A549 (cell line): ENCODE measurements around the gene CADM2. TPM values are rescaled to one million over a fixed set of nuclear protein-coding genes. Genes with fewer than 3 reads are reported as not detected.

Experiments used
- ATAC-seq, 2 experiments: fragments of 200-7000 bp in 1 of 2; fragments of >200 bp in 1 of 2; cut with Nextera tagmentation in 1 of 2; cut with Tn5 transposase in 1 of 2; 3 replicates each; pipeline versions ENCODE4 v1.8.0 to v1.9.1; 2018 to 2020; ENCODE audit warnings: mild to moderate bottlenecking in 1 of 2, moderate library complexity in 1 of 2
- CTCF ChIA-PET: fragments of 300-600 bp; sonication (Branson Sonifier 250); formaldehyde crosslinking; extraction: SDS; loops from one replicate; lab custom pipeline; 2021; ENCODE audit warnings: antibody characterized with exemption, inconsistent platforms; lab: Yijun Ruan, JAX
- POLR2A ChIA-PET: fragments of 350-600 bp; formaldehyde crosslinking; extraction: SDS; loops from one replicate; lab custom pipeline; 2021; ENCODE audit warnings: antibody characterized with exemption, inconsistent platforms; lab: Yijun Ruan, JAX
- DNase-seq, 2 experiments: peaks; one replicate each; pipeline versions ENCODE4 v3.0.0 to v3.0.0-alpha.2; 2011 to 2016; ENCODE audit warnings: low read depth in 1 of 2, low spot score in 1 of 2
- FAIRE-seq: peaks from 2 replicates; lab custom pipeline; 2011; peaks lifted over from hg19 to GRCh38; lab: Jason Lieb, UNC
- H3K27ac ChIP-seq, 2 experiments: fragments of >200 bp; sonication (Bioruptor Twin); formaldehyde crosslinking; 3 replicates each; pipeline ENCODE4 v1.5.1; 2016 to 2017
- H3K4me1 ChIP-seq: fragments of >200 bp; sonication (Bioruptor Twin); formaldehyde crosslinking; 3 replicates; pipeline ENCODE4 v1.6.1; 2016
- H3K4me2 ChIP-seq: fragments of >200 bp; sonication (Bioruptor Twin); formaldehyde crosslinking; 3 replicates; pipeline ENCODE4 v1.6.1; 2016
- H3K4me3 ChIP-seq: fragments of >200 bp; sonication (Bioruptor Twin); formaldehyde crosslinking; 3 replicates; pipeline ENCODE4 v1.5.1; 2016
- H3K9me3 ChIP-seq: fragments of >200 bp; sonication (Bioruptor Twin); formaldehyde crosslinking; 3 replicates; pipeline ENCODE4 v1.6.1; 2016
- CEBPB ChIP-seq, 2 experiments: fragments of >200 bp in 1 of 2; sonication (Bioruptor Twin) in 1 of 2; formaldehyde crosslinking in 1 of 2; IDR thresholded peaks; 2 replicates each; pipeline ENCODE4 v1.6.1; 2012 to 2016
- FOSL2 ChIP-seq, 2 experiments: fragments of 450-650 bp in 1 of 2; fragments of >200 bp in 1 of 2; sonication (Bioruptor Twin) in 1 of 2; formaldehyde crosslinking; IDR thresholded peaks; 2 replicates each; pipeline versions ENCODE4 v1.5.0 to v1.6.1; 2016 to 2020; ENCODE audit warnings: mild to moderate bottlenecking in 1 of 2, moderate library complexity in 1 of 2
- HDAC2 ChIP-seq: fragments of 200-600 bp; sonication (generic); IDR thresholded peaks from 2 replicates; pipeline ENCODE4 v1.6.1; 2016
- JUN ChIP-seq, 2 experiments: fragments of >200 bp; sonication (Bioruptor Twin); formaldehyde crosslinking; IDR thresholded peaks; 2 replicates in 1 of 2; 3 replicates in 1 of 2; pipeline ENCODE4 v1.6.1; 2016 to 2017
- KDM1A ChIP-seq: fragments of 200-600 bp; sonication (generic); IDR thresholded peaks from 2 replicates; pipeline ENCODE4 v1.6.1; 2016; ENCODE audit warnings: low read depth, mild to moderate bottlenecking
- KDM5A ChIP-seq: fragments of 200-600 bp; sonication (generic); IDR thresholded peaks from 2 replicates; pipeline ENCODE4 v1.6.1; 2016; ENCODE audit warnings: antibody characterized with exemption, mild to moderate bottlenecking
- MAFK ChIP-seq: fragments of 450-650 bp; IDR thresholded peaks from 2 replicates; pipeline ENCODE4 v1.6.1; 2014; ENCODE audit not compliant: partially characterized antibody
- MAZ ChIP-seq: fragments of 150-350 bp; IDR thresholded peaks from 2 replicates; pipeline ENCODE4 v1.6.1; 2014; ENCODE audit warnings: antibody characterized with exemption, low read depth, low read length, borderline replicate concordance
- NFE2L2 ChIP-seq: fragments of 150-350 bp; conservative IDR thresholded peaks from 2 replicates; pipeline ENCODE4 v1.6.1; 2014; ENCODE audit warnings: low read length
- NR3C1 ChIP-seq: fragments of >200 bp; sonication (Bioruptor Twin); formaldehyde crosslinking; IDR thresholded peaks from 3 replicates; pipeline ENCODE4 v1.6.1; 2017
- RAD21 ChIP-seq, 2 experiments: fragments of >200 bp in 1 of 2; sonication (Bioruptor Twin) in 1 of 2; formaldehyde crosslinking in 1 of 2; IDR thresholded peaks in 1 of 2; conservative IDR thresholded peaks in 1 of 2; 2 replicates in 1 of 2; 3 replicates in 1 of 2; pipeline ENCODE4 v1.6.1; 2012 to 2018; ENCODE audit warnings: inconsistent platforms in 1 of 2
- RARB ChIP-seq: fragments of 250-450 bp; sonication (Bioruptor Pico); IDR thresholded peaks from 2 replicates; pipeline ENCODE4 v1.8.0; 2021; ENCODE audit warnings: mild to moderate bottlenecking, moderate library complexity
- RCOR1 ChIP-seq: fragments of 150-350 bp; IDR thresholded peaks from 2 replicates; pipeline ENCODE4 v1.6.1; 2014; ENCODE audit warnings: antibody characterized with exemption, low read length, low read depth
- RNF2 ChIP-seq: fragments of 200-600 bp; sonication (generic); IDR thresholded peaks from 2 replicates; pipeline ENCODE4 v1.6.1; 2016; ENCODE audit warnings: low read depth, mild to moderate bottlenecking, antibody characterized with exemption, moderate library complexity, borderline replicate concordance
- SMC3 ChIP-seq: fragments of >200 bp; sonication (Bioruptor Twin); formaldehyde crosslinking; IDR thresholded peaks from 3 replicates; pipeline ENCODE4 v1.6.1; 2018; ENCODE audit warnings: inconsistent platforms
- TFCP2L1 ChIP-seq: fragments of 250-450 bp; sonication (Bioruptor Pico); IDR thresholded peaks from 2 replicates; pipeline ENCODE4 v1.5.0; 2021; ENCODE audit warnings: mild to moderate bottlenecking
- ZC3H11A ChIP-seq: fragments of 450-650 bp; IDR thresholded peaks from 2 replicates; pipeline ENCODE4 v1.6.1; 2014; ENCODE audit warnings: antibody characterized with exemption, mild to moderate bottlenecking
- ZNF302 ChIP-seq: fragments of 250-450 bp; sonication (Bioruptor Pico); IDR thresholded peaks from 2 replicates; pipeline ENCODE4 v1.9.0; 2021; ENCODE audit warnings: inconsistent platforms, mild to moderate bottlenecking, moderate library complexity
- ZSCAN20 ChIP-seq: fragments of 250-450 bp; sonication (Bioruptor Pico); IDR thresholded peaks from 2 replicates; pipeline ENCODE4 v1.8.0; 2022; ENCODE audit warnings: mild to moderate bottlenecking, moderate library complexity
- WGBS: methylation state at CpG from one replicate; pipeline ENCODE4 v1.1.6; 2017; ENCODE audit errors: missing lambda C conversion rate; 5-methylcytosine and 5-hydroxymethylcytosine counted together
- polyA plus RNA-seq, 4 experiments: library from polyadenylated mRNA; depleted of rRNA in 3 of 4; stranded (reverse); fragments of >200 nt; fragmentation: RNase III in 1 of 4; extraction: RNeasy Plus Mini Kit Qiagen cat#74134 plus additional on column Dnase treatment in 1 of 4; gene quantifications; 2 replicates in 3 of 4; 3 replicates in 1 of 4; pipeline ENCODE4 v1.2.3, GENCODE V29; 2011 to 2017
- TF ChIP-seq, protein P1 (sequence below): IDR thresholded peaks from 2 replicates; pipeline ENCODE4 v1.6.1; 2012; ENCODE audit warnings: low read depth, borderline replicate concordance
- TF ChIP-seq, protein P2 (sequence below): IDR thresholded peaks from 2 replicates; pipeline ENCODE4 v1.6.1; 2012
- TF ChIP-seq, protein P3 (sequence below): IDR thresholded peaks from 2 replicates; pipeline ENCODE4 v1.6.1; 2012

CADM2 gene
- polyA plus RNA-seq, 2 of the 4 experiments (the other 2 are of a cell fraction) = 0.05 to 0.71 TPM

DNA sequence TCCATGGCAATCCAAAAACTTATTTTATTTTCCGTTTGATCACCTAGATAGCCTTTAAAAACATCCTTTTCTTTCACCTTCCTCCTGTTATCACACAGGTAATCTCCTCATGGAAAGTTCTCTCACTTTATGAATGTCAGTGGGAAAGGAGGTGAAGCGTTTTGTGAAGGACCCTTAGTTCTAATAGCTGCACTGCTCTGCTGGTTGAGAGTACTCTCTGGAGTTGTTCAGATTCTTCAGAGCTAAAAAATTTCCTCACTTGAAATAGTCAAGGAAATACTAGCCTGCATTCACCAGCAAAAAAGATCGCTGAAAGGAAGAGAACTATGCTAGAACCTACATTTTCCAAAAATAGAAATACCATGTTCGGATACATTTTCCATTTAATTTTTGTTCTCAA is 1097.2 kb downstream of the CADM2 start:
- ChIA-PET POLR2A (no interaction called here), CTCF (no interaction called here)
- Histone ChIP-seq H3K4me3 (no peak overlapping the region), H3K4me1 (no peaks in the 10 kb centered on the region), H3K27ac (no peak overlapping the region), H3K9me3 (no peaks in the 10 kb centered on the region), H3K4me2 (no peak overlapping the region)
- FAIRE-seq (no peak), DNase-seq (no peak), ATAC-seq (no peak; a peak in 1 of 6 replicates)
- WGBS = 30% methylated on average over 4 of the region's 4 CpGs
- TF ChIP-seq RCOR1 (no peak), RARB (no peak), TFCP2L1 (no peak), HDAC2 (no peak), NR3C1 (no peak), ZC3H11A (no peak), MAZ (no peak), RNF2 (no peak), JUN (IDR thresholded peaks at IDR 0.05) (no peak), SMC3 (no peak), ZSCAN20 (CRISPR knock-in tag) (no peak), KDM5A (no peak), KDM1A (no peak), NFE2L2 (no peak), FOSL2 (IDR thresholded peaks at IDR 0.05) (no peak), FOSL2 (CRISPR knock-in tag; IDR thresholded peaks at IDR 0.05) (no peak), RAD21 (conservative IDR thresholded peaks at IDR 0.05 in 1 of 2, IDR thresholded peaks at IDR 0.05 in 1 of 2) (no peak)
- TF ChIP-seq, protein P1, sequence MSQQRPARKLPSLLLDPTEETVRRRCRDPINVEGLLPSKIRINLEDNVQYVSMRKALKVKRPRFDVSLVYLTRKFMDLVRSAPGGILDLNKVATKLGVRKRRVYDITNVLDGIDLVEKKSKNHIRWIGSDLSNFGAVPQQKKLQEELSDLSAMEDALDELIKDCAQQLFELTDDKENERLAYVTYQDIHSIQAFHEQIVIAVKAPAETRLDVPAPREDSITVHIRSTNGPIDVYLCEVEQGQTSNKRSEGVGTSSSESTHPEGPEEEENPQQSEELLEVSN = no peak
- TF ChIP-seq, protein P2, sequence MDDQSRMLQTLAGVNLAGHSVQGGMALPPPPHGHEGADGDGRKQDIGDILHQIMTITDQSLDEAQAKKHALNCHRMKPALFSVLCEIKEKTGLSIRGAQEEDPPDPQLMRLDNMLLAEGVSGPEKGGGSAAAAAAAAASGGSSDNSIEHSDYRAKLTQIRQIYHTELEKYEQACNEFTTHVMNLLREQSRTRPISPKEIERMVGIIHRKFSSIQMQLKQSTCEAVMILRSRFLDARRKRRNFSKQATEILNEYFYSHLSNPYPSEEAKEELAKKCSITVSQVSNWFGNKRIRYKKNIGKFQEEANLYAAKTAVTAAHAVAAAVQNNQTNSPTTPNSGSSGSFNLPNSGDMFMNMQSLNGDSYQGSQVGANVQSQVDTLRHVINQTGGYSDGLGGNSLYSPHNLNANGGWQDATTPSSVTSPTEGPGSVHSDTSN = no peak
- TF ChIP-seq, protein P3, sequence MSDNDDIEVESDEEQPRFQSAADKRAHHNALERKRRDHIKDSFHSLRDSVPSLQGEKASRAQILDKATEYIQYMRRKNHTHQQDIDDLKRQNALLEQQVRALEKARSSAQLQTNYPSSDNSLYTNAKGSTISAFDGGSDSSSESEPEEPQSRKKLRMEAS = no peak

DNA sequence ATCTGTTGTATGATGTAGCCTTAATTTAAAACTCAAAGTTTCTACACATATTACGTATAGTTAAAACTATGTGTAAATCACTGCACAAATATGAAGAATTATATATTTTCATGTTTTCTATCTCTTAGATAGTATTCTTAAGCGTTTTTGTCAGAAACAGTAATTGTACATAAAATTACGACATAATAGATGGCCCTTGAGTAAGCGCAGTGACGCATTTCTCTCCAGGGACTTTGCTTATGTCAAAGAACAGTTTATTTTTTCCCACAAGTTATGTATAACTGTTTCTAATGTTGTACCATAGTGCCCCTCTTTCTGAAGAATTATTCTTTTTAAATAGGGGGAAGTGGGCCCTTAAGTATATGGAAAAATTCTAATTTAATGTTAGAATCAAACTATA is 1098.2 kb downstream of the CADM2 start:
- Histone ChIP-seq H3K27ac (no peak overlapping the region), H3K4me3 (no peak overlapping the region), H3K9me3 (no peaks in the 10 kb centered on the region), H3K4me1 (no peaks in the 10 kb centered on the region), H3K4me2 (no peak overlapping the region)
- no peak; a peak in 2 of 6 replicates for ATAC-seq
- TF ChIP-seq, protein P1 = no peak
- peak in 1 of 2 experiments; percentile 53; a peak in 1 of 4 replicates for TF ChIP-seq CEBPB (IDR thresholded peaks at IDR 0.05)
- 56% methylated on average over 5 of the region's 5 CpGs for WGBS
- ChIA-PET POLR2A (no interaction called here), CTCF (no interaction called here)
- DNase-seq = peak in 1 of 2 experiments; percentile 32
- FAIRE-seq = no peak

DNA sequence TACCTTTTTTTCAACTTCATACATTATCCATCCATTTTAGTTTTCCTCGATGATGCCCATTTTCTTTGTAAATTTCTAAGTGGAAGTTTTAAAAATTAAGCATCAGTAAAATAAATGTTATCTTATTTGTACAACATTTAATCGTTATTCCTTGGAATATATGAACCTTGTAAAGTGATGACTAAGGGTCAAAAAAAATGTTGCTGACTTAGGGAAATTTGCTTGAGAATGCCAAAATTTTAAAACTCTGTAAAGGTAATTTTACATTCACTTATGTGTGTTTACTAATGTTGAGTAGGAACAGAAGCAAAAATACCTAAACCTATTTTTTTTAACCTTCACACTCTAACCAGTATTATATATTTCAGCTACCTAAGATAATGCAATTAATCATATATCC is 1115.0 kb downstream of the CADM2 start:
- no peak overlapping the region for H3K27ac ChIP-seq
- POLR2A ChIA-PET = no interaction called here
- 9% methylated on average over 2 of the region's 2 CpGs for WGBS
- H3K4me2 ChIP-seq = no peak overlapping the region
- TF ChIP-seq ZNF302 (CRISPR knock-in tag) (no peak), MAFK (peak; percentile 79)
- H3K9me3 ChIP-seq = no peaks in the 10 kb centered on the region
- DNase-seq (no peak), FAIRE-seq (no peak), ATAC-seq (no peak)
- no peaks in the 10 kb centered on the region for H3K4me1 ChIP-seq
- CTCF ChIA-PET = no interaction called here
- no peak overlapping the region for H3K4me3 ChIP-seq
